ENCODE measurements around the gene TMEM35A.
A peak's percentile ranks its signal among the peaks of the same experiment; 100 is the strongest.
"Not testable (repeated sequence)": the region's sequence is repeated elsewhere in the genome, so short reads cannot be mapped to it uniquely, and the experiment has no call there.

Gene TMEM35A, protein sequence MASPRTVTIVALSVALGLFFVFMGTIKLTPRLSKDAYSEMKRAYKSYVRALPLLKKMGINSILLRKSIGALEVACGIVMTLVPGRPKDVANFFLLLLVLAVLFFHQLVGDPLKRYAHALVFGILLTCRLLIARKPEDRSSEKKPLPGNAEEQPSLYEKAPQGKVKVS

DNA sequence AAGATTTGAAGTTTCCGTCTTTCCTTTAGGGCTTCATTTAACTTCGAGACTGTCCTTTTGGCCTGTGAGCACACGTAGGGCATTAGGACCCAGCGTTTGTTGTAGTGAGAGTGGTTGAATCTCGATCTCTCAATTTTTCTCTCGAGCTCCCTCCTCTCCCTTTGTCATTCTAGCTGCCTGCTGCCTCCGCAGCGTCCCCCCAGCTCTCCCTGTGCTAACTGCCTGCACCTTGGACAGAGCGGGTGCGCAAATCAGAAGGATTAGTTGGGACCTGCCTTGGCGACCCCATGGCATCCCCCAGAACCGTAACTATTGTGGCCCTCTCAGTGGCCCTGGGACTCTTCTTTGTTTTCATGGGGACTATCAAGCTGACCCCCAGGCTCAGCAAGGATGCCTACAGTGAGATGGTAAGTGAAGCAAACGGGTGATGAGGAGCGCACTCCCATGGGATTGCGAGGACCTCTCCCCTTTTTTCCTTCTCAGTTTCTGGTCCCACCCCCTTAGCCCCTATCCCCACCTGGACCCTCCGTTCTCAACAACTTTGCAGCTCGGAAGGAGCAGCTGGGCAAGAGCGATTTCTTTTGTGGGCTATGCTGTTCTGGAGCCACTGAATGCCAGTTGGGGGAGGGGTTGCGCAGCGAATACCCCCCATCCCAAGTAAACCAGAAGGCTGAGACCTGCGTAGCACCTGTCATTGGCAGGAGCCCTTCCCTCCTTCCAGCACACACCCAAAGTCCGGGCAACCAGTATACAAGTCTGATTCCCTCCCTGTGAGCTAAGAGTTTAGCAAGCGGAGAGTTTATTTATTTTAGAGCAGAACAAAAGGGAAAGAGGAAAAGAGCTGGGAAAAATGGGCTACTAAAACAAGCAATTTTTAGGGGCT lies at the start of gene TMEM35A:
TMEM35A (plus strand) TSS at position 164 of the 883 bp plus-strand sequence; CDS start at position 288, 124 bp downstream.
- DNase-seq: no peak

DNA sequence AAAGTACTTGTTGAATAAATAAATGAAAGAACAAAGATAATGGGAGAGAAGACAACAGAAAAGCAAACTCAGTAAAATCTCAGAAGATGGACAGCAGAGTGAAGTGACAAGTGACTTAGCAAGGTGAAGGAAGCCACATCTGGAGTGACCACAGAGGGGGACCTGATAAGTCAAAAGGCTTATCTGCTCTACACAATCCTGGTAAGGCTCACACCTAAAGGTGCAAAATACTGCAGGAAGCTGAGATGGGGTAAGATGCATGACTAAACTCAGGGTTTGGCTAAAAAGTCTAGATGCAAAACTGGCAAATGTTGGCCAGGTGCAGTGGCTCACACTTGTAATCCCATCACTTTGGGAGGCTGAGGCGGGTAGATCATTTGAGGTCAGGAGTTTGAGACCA lies 49.0 kb upstream of the TMEM35A start:
- no peak for DNase-seq

DNA sequence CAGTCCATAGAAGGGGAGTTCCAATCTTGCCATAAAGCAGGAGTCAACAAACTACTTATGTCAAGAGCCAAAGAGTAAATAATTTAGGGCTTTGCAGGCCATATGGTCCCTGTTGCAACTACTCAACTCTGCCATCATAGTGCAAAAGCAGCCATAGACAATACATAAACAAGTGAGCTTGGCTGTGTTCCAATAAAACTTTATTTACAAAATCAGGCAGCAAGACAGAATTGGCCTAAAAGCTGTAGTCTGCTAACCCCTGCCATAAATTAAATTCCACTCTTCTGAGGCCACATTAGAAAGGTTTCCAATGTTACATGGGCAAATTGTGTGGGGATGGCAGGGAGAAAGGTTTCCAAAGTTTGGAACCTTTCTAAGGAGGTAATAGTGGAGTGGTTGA lies 41.4 kb upstream of the TMEM35A start:
- DNase-seq: no peak

DNA sequence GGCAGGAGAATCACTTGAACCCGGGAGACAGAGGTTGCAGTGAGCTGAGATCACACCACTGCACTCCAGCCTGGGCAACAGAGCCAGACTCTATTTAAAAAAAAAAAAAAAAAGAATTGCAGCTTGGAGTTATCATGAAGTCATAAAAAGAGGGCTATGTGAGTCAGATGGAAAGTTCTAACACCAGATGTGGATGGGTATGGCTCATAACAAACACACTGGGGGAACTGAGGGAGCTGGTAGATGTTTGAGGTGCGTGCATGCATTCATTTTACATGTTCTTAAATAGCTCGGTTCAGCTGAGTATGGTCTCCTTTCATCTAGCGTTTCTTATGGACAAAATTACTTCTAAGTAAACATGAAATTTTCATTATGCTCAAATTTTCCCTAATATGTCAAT lies 38.5 kb upstream of the TMEM35A start:
- no peak for DNase-seq

DNA sequence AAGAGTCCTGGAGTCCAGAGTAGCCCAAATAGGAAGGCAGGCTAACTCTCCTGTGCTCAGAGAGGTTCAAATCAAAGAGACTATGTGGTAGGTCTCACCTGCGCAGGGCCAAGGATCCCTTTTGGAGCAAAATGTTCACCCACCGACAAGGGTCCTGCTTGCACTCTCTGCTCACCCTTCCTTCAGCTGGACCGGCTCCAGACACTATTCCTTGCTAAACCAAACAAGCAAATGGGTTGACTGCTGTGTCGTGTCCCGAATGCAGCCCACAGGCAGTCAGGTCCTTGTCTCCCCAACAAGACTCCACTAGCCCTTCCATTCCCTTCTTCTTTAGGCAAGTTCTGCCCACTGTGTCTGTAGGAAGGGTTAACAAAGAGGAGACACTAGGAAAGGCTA lies 27.5 kb upstream of the TMEM35A start:
- no peak for DNase-seq

DNA sequence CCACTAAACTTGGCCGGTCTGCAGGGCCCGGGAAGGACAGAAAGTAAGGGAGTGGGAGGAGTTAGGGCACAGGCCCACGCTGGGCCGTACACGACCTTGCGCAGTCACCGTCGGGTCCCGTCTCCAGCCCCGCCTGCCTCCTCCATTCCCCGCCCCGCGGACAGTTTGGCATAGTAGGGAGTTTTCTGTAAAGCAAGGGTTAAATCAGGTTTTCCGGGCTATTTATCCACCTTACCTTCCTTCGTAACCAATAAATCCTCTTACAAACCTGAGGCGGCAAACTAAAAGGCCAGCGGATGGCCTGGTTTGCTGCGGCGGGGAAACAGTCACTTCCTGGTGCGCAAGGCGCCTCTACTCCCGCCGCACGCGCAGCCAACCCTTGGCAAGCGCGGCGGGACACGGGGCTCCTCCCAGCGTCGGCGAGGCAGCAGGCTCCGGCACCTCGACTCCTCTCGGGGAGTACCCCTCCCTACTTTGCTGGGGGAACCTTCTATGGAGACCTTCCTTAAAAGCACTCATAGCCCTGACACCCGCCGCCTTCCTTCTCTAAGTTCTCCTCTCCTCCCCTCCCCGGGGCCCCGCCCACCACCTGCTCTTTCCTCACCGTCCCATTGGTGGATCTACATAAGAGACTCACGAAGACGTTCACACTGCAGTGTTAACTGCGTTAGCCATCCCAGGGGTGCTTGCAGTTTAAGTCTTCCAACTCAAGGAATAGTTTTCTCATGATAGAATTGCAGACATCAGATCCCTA lies 27.0 kb upstream of the TMEM35A start, which contains the start of gene TRMT2B:
TRMT2B (minus strand) TSS at position 563 of the 754 bp plus-strand sequence. CDS start 9,822 bp downstream, outside the sequence.
- DNase-seq: peak; percentile 60

DNA sequence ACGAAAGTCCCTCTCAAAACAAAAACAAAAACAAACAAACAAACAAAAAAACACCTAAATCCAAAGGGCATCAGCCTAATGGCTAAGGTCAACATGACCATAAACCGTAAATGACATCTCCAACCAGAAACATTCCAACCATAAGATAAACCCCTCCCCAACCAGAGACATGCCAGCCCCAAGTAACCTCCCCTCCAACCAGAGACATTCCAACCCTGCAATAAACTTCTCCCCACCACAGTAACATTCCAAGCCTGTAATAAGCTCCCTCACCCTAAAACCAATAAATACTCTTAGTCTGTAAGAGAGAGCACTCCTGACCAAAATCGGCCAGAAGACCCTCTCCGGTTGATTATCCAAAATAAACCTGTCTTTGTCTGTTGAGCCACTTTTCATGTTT lies 22.1 kb upstream of the TMEM35A start:
- DNase-seq: not testable (repeated sequence)

DNA sequence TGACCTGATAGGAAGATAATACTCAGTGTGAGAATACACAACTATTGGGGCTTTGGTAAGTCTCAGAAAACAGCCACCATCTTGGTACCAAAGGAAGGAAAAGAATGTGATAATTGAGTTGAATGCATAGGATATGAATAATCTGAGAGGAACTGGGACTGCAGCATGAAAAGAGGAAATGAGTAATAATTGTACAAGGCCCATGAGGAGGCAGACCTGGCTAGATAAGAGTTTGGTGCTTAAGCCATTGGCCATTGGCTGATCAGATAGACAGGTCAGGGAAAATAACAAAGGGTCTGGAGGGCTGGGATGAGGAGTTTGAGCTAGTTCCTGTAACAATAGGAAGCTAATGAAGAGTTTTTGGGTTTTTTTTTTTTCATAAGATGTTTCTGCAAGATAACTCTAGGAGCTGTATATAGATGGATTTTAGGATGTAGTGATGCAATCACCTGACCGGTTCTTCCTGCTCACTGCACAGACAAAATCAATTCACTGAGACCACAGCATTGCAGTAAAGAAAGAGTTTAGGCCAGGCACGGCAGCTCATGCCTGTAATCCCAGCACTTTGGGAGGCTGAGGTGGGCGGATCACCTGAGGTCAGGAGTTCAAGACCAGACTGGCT lies 21.5 kb upstream of the TMEM35A start:
- no peak for DNase-seq

DNA sequence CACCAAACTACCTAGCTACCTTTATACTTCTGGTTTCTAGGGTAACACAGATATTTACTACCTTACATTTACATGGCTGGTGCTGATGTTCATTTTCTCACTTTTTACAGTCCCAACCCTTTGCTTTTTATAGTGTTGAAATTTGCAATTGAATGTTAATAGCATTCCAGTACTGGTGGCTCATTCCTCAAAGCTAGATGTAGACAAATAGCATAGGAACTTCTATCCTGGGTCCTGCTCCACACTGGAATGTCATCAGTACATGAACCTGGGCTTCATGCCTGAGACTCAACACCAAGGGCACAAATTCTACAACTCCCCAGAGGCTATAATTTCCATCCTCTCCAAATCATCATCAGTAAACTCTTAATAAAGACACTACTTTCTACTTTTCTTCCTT lies 16.5 kb upstream of the TMEM35A start:
- no peak for DNase-seq

DNA sequence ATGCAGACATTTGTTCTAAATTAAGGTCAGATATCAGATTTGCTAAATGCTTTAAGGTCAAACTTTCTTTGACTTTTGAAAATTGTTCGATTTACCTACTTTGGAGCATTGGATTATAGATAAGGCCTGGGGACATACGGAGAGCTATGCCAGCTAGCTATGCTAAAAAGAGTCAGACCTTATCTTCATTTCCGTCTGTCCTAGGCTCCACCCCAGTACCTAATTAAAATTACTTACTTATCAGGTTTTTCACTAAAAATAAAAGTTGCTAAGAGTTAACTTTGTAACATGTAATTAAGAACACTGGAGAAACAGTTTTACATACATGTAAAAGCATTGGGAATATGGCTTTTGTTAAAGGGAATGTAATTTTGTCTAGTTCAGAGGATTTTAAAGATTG lies 7.1 kb upstream of the TMEM35A start:
- no peak for DNase-seq

DNA sequence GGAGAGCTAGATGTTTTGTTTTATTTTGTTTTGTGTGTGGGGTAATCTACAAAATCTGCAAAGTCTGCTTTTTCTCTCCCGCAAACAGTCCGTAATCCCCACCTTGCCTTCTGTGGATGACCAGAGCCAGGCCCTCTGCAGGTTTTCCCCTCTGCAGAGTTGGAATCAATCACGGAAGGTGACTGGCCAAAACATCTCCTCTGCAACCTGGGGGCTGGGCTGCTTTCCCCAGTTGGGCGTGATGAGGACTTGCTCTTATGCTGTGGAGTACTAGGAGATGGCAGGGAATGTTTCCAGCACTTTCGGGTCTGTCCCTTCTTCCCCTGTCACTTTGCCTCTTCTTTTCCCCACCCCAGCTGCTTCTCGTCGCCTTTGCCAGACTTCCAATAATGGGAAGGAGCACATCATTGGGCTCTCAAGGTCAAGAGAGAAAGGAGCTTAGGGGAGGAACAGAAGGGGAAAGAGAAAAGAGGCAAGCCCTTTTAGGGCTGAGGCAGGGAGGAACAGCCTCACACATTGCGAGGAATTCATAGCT lies 1.1 kb downstream of the TMEM35A start:
- DNase-seq: no peak

DNA sequence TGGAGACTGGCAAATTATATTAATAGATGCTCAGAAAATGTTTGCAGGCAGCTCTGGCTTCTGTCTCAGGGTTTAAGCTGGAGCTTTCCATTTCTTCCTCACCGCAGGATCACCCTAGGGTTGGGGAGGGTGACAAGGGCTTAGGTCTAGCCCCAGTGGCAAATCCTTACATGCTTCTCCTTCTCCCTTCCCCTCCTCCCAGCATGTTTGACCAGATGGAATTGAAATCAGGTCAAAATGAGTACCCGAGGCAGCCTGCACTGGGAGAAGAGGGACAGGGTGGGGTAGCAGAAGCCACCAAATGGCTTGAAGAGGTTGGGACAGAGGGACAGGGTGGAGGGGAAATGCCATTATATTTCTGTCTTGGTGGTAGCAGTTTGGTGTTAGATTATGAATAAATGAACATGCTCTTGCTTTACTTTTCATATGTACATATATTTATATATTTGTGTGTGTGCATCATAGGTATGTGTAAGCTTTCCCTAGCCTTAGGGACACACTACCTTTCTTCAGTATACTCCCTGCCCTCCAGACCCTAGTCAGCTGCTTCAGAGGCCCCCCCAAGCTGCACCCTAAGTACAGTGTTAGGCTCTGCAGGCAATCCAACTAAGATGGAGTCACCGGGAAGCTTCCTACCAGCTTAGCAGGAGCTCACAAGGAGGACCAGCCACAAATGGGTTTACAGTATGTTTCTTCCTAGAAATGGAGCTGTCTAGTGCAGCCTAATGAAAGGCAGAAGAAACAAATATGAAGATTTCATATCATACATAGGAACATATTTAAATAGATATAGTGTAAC lies 1.8 kb downstream of the TMEM35A start:
- DNase-seq: no peak

DNA sequence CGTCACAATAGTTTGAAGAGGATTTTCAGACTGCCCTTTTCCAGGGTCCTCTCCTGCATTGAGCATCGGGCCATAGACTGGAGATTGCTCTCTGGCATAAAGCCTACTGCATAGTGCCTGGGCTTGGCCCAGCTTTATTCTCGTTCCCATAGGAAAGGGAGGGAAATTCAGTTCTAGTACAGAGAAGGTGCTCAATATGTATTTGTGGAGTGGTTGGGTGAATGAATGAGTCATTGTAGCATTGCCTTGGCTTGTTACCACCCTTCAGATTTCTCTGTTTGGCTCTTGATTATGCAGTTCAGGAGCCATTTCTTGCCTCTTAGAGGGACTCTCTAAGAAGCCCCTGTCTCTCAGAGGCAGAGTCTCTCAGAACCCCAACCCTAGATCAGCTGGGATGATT lies 2.6 kb downstream of the TMEM35A start:
- no peak for DNase-seq

DNA sequence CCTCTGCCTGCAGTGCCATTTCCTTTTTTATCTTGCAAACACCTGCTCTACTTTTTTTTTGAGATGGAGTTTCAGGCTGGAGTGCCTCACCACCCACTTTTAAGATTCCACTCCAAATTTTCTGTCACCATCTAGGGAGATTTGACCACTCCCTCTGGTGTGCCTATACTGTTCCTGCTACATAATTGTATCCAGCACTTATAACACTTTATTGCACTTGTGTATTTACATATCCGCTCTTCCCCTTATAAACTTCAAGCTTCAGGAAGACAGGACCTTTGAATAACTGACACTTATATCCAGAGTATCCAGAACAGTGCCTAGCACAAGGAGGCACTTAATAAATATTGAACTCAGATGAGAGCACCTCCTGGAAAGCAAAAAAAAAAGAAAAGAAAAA lies 13.1 kb downstream of the TMEM35A start:
- no peak for DNase-seq

DNA sequence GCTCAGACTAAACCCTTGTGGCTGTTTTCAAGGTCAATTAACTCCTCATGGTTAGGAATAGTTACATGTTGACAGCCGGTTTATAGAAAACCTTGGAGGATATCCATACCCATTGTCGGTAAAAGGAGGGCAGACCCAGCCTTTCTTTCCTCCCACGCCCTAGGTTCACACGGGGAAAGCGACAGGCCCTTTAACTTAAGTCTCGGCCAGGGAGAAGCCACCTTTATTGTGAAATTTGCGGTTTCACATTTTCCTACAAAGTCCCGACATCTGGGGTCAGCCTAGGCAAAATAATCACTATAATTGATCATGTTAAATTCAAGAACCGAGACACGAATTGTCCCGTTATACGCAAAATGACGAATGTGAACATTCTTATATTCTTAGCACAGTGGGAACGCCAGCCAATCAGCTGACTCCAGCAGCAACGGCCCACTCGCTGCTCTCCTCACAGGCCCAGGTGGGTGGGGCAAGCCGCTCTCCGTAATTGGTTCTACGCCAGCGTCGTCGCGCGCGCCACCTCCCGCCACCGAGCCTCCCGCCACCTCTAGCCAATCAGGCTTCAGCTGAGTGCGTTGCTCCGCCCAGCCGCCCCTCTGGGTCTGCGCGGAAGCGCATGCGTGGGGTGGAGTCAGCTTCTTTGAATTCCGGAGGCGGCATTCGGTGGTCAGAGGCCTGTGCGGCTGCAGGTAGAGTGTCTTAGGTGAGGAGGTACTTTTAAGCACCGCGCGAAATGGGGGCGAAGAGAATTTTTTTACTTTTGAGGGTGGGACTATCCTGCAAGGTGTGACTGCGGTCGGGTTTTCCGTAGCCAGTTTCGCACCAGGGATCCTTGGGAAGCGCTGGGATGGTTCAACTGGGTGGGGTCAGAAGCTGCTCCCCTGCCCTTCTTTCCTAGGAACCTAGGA lies 19.1 kb downstream of the TMEM35A start, which contains the start of gene CENPI:
CENPI (plus strand) TSS at position 659 of the 908 bp plus-strand sequence. CDS start 2,867 bp downstream, outside the sequence.
- DNase-seq: peak; percentile 68

DNA sequence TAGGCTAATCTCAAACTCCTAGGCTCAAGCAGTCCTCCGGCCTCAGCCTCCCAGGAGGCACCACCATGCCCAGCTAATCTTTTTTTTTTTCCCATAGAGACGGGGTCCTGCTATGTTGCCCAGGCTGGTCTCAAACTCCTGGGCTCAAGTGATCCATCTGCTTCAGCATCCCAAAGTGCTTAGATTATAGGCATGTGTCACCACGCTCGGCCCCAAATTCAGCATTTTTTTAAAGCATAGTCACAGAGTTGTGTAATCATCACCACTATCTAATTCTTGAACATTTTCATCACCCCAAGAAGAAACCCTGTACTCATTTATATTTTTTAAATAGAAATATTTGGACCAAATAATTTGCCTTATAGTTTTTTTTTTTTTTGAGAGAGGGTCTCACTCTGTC lies 29.6 kb downstream of the TMEM35A start:
- no peak for DNase-seq

DNA sequence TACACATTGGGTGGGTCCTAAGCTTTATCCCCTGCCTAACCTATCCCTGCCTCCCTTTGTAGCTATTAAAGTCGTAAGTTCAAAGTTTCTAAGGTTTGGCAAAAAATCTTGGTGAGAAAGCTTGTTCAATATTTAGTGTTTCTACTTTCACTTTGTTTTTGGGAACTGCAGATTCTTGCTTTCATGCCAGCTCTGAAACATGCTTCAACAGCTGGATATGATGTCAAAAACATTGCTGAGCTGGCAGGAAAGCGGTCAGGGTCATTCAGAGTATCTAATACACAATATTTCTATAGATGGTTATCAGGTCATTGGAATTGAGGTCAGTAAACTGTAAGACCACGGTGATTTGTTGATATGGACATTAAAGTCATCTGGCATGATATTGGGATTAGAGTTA lies 39.0 kb downstream of the TMEM35A start:
- no peak for DNase-seq

DNA sequence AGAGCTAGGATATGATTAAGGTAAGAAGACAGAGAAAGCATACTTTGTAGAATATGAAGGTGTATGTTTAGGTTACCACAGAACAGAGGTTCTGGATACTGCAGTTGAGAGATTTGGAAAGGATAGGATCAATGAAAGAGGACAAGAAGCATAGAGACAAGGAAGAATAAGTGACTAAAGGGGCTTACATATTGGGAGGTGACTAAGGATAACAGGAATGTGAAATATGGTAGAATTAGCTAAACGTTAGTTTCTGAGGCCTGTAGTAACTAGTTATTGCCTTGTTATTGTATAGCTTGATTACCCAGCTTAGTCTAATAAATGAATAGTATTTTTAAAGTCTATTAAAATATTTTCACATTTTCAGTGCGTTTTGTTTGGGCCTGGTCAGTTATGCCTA lies 57.6 kb downstream of the TMEM35A start:
- DNase-seq: no peak

Measured in KG1 (cell line).